Measurements from ENCODE around the gene S100A7A.
"Not testable (repeated sequence)": the region's sequence is repeated elsewhere in the genome, so short reads cannot be mapped to it uniquely, and the experiment has no call there.

DNA sequence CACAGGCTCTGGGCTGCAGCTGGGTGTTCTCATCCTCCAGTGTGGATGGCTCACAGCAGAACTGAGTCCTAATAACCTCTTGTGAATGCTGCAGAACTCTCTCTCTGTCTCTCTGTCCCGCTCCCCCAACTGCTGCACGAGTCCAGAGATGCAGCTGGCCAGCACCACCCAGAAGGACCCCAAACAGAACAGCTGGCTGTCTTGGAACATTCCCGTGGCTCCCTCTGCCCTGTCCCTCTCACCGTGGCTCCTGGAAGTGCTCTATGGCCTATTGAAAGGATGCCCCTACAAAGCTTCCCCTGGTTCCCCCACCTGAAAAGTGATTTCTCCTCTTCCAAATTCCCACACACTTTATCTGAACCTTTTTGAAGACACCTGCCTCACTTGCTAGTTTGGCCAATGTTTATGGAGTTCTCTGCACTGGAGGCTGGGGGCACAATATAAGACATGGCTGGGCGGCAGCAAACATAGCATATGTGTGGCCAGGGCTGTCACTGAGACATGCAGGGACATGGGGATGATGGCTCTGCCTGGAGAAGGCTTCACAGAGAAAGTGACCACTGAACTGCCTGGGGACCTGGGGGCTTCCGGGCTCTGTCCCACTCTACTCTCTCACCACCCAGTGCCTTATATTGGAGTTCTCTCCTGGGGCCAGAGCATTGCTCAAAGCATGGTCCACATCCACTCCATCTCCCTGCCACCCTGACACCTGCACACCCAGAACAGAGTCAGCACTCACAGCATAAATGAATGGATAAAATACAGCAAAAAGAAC, 10.3 kb upstream of the S100A7A start:
- TF ChIP-seq BHLHE40 (IDR thresholded peaks at IDR 0.05; ENCODE audit: borderline replicate concordance); ELF4 (IDR thresholded peaks at IDR 0.05); FOXK2 (IDR thresholded peaks at IDR 0.05); ZNF384 (IDR thresholded peaks at IDR 0.05); SUZ12 (IDR thresholded peaks at IDR 0.05); TARDBP (IDR thresholded peaks at IDR 0.05); SP1 (IDR thresholded peaks at IDR 0.05); HDGF (IDR thresholded peaks at IDR 0.05; ENCODE audit: borderline replicate concordance); NFRKB (IDR thresholded peaks at IDR 0.05); FOXM1 (IDR thresholded peaks at IDR 0.05; ENCODE audit: borderline replicate concordance); LEF1 (IDR thresholded peaks at IDR 0.05; ENCODE audit: borderline replicate concordance); FOXA1 (IDR thresholded peaks at IDR 0.05); L3MBTL2 (conservative IDR thresholded peaks at IDR 0.05): not testable (repeated sequence)
- TF ChIP-seq, protein P1, sequence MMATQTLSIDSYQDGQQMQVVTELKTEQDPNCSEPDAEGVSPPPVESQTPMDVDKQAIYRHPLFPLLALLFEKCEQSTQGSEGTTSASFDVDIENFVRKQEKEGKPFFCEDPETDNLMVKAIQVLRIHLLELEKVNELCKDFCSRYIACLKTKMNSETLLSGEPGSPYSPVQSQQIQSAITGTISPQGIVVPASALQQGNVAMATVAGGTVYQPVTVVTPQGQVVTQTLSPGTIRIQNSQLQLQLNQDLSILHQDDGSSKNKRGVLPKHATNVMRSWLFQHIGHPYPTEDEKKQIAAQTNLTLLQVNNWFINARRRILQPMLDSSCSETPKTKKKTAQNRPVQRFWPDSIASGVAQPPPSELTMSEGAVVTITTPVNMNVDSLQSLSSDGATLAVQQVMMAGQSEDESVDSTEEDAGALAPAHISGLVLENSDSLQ (IDR thresholded peaks at IDR 0.05), result not testable (repeated sequence)

Data from HEK293T (cell line).